HCT116 (cell line): ENCODE data around the gene CDK19. TPM values are rescaled to one million over a fixed set of nuclear protein-coding genes. Genes with fewer than 3 reads are reported as not detected.

ENCODE experiments used
- ATAC-seq: fragments of 200-7000 bp; cut with Tn5 transposase; 2 replicates; pipeline ENCODE4 v1.9.1; 2020; ENCODE audit warnings: mild to moderate bottlenecking, moderate library complexity
- BruUV-seq: library from RNA; stranded (reverse); fragments of 400-500 nt; replicated peaks from 2 replicates; lab custom pipeline; 2021; lab: Mats Ljungman, UMichigan
- CTCF ChIA-PET: fragments of 300-600 bp; sonication (Branson Sonifier 250); formaldehyde crosslinking; loops from one replicate; lab custom pipeline; 2021; ENCODE audit warnings: antibody characterized with exemption; lab: Charles Lee
- POLR2A ChIA-PET: fragments of 300-600, 350-600 bp; sonication (Branson Sonifier 250); formaldehyde crosslinking; loops from one replicate; lab custom pipeline; 2021; ENCODE audit warnings: antibody characterized with exemption; lab: Charles Lee
- RAD21 ChIA-PET, 2 experiments: fragments of 300-600 bp; sonication (Branson Sonifier 250); formaldehyde crosslinking; loops; one replicate each; lab custom pipeline; 2023; ENCODE audit warnings: low total read pairs in 2 of 2; ENCODE audit not compliant: uncharacterized antibody in 2 of 2, unreplicated experiment in 2 of 2, low non-redundant PET in 1 of 2; lab: Charles Lee
- DNase-seq: peaks from one replicate; pipeline ENCODE4 v3.0.0-alpha.2; 2010; ENCODE audit warnings: low read depth, low spot score
- H2AFZ ChIP-seq: fragments of 200-600 bp; shearing (Covaris generic), sonication (generic); 2 replicates; pipeline ENCODE4 v1.6.1; 2017; ENCODE audit warnings: low read depth, mixed run types, mixed read lengths, antibody characterized with exemption, low read length; ENCODE audit not compliant: poor library complexity, severe bottlenecking
- H3K27ac ChIP-seq: 2 replicates; pipeline ENCODE4 v1.5.1; 2012; ENCODE audit warnings: low read depth, low read length
- H3K27me3 ChIP-seq: fragments of 200-600 bp; sonication (generic); 2 replicates; pipeline ENCODE4 v1.6.1; 2016; ENCODE audit warnings: mixed run types, low read length, mixed read lengths; ENCODE audit not compliant: insufficient read depth
- H3K36me3 ChIP-seq, 2 experiments: fragments of 200-500 bp in 1 of 2; fragments of 200-600 bp in 1 of 2; sonication (Bioruptor generic) in 1 of 2; sonication (generic) in 1 of 2; 2 replicates each; pipeline versions ENCODE4 v1.5.1 to v1.6.1; 2014 to 2016; ENCODE audit warnings: low read length in 2 of 2, inconsistent platforms in 1 of 2, mixed read lengths in 1 of 2, mixed run types in 1 of 2; ENCODE audit not compliant: insufficient read depth in 2 of 2, control insufficient read depth in 1 of 2
- H3K4me1 ChIP-seq, 2 experiments: fragments of 200-600 bp in 1 of 2; sonication (generic) in 1 of 2; 2 replicates each; pipeline versions ENCODE4 v1.5.1 to v1.6.1; 2012 to 2017; ENCODE audit warnings: low read length in 2 of 2, inconsistent platforms in 1 of 2, mild to moderate bottlenecking in 1 of 2, mixed read lengths in 1 of 2, mixed run types in 1 of 2, moderate library complexity in 1 of 2; ENCODE audit not compliant: insufficient read depth in 2 of 2, control insufficient read depth in 1 of 2
- H3K4me2 ChIP-seq: fragments of 200-600 bp; sonication (generic); 2 replicates; pipeline ENCODE4 v1.6.1; 2017; ENCODE audit warnings: mixed run types, low read length, mixed read lengths
- H3K4me3 ChIP-seq, 2 experiments: fragments of 200-600 bp in 1 of 2; sonication (generic) in 1 of 2; replicated peaks in 1 of 2; 2 replicates each; pipeline ENCODE4 v1.5.1; 2011 to 2016; ENCODE audit warnings: low read length in 2 of 2, control low read depth in 1 of 2, low read depth in 1 of 2, mild to moderate bottlenecking in 1 of 2, mixed read lengths in 1 of 2, mixed run types in 1 of 2
- H3K79me2 ChIP-seq: fragments of 200-600 bp; sonication (generic); 2 replicates; pipeline ENCODE4 v1.6.1; 2017; ENCODE audit warnings: mild to moderate bottlenecking, mixed run types, low read length, moderate library complexity, mixed read lengths; ENCODE audit not compliant: insufficient read depth
- H3K9ac ChIP-seq: fragments of 200-600 bp; sonication (generic); 2 replicates; pipeline ENCODE4 v1.6.1; 2016; ENCODE audit warnings: low read length, mixed read lengths
- H3K9me2 ChIP-seq: fragments of 200-600 bp; sonication (generic), shearing (Covaris generic); 2 replicates; pipeline ENCODE4 v1.6.1; 2017; ENCODE audit warnings: mixed run types, mild to moderate bottlenecking, moderate library complexity; ENCODE audit not compliant: insufficient read depth
- H3K9me3 ChIP-seq, 2 experiments: fragments of 200-500 bp in 1 of 2; fragments of 200-600 bp in 1 of 2; sonication (Bioruptor generic) in 1 of 2; sonication (generic) in 1 of 2; 2 replicates each; pipeline ENCODE4 v1.6.1; 2014 to 2017; ENCODE audit warnings: low read length in 2 of 2, mixed read lengths in 2 of 2, inconsistent platforms in 1 of 2, low read depth in 1 of 2, mild to moderate bottlenecking in 1 of 2, mixed run types in 1 of 2, moderate library complexity in 1 of 2; ENCODE audit not compliant: control insufficient read depth in 1 of 2, insufficient read depth in 1 of 2
- H4K20me1 ChIP-seq: fragments of 200-600 bp; sonication (generic), shearing (Covaris generic); 2 replicates; pipeline ENCODE4 v1.6.1; 2017; ENCODE audit warnings: mixed run types, mild to moderate bottlenecking, moderate library complexity; ENCODE audit not compliant: insufficient read depth
- EZH2phosphoT487 ChIP-seq: fragments of 200-600 bp; IDR thresholded peaks from 2 replicates; pipeline ENCODE4 v1.6.1; 2018; ENCODE audit warnings: antibody characterized with exemption, borderline replicate concordance
- JUND ChIP-seq: IDR thresholded peaks from 2 replicates; pipeline ENCODE4 v1.6.1; 2012
- ZFX ChIP-seq: fragments of 450-650 bp; IDR thresholded peaks from 2 replicates; pipeline ENCODE4 v1.6.1; 2017
- intact Hi-C: fragments of 100-400 bp; cut with micrococcal nuclease; formaldehyde crosslinking; loops from 2 replicates; pipeline ENCODE4 v1.10.0; 2022
- total RNA-seq: library from RNA; stranded (reverse); gene quantifications from one replicate; pipeline ENCODE4 v1.2.1, GENCODE V29; 2021; ENCODE audit not compliant: unreplicated experiment
- TF ChIP-seq, protein P1 (sequence below): IDR thresholded peaks from 2 replicates; pipeline ENCODE4 v1.6.1; 2012; ENCODE audit warnings: low read depth
- TF ChIP-seq, protein P2 (sequence below): IDR thresholded peaks from 2 replicates; pipeline ENCODE4 v1.6.1; 2011; ENCODE audit warnings: mild to moderate bottlenecking, low read length, moderate library complexity; ENCODE audit not compliant: insufficient replicate concordance; ENCODE audit errors: extremely low read depth

CDK19 gene
- total RNA-seq, 1 experiment from 2014 or later, result 20.0 TPM

DNA sequence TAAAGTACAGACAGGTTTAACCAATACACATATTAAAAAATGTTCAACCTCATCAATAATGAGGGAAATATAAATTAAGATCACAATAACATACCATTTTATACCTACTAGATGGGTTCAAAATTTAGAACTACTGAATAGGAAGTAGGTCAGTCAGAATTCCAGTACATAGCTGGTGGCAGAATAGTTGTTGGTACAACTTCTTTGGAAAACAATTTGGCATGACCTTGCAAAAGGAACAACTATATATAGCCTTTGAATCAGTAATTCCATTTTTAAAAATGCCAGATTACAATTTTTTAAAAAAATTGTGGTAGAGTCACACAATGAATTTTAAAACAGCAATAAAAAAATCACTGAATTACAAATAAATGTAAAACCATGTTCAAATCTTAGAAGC, 165.6 kb downstream of the CDK19 start:
- intact Hi-C loops, result no loop called here
- CTCF ChIA-PET, result no interaction called here
- no peaks in the 10 kb centered on the region for H4K20me1 ChIP-seq

More for the DNA sequence above, 165.6 kb downstream of the CDK19 start:
- Histone ChIP-seq H3K27me3 (no peaks in the 10 kb centered on the region), H3K36me3 (no peaks in the 10 kb centered on the region), H3K27ac (no peak overlapping the region), H3K4me3 (no peak overlapping the region), H3K9me2 (no peaks in the 10 kb centered on the region), H3K9ac (no peak overlapping the region), H3K4me1 (no peaks in the 10 kb centered on the region), H3K9me3 (no peaks in the 10 kb centered on the region), H3K4me2 (no peak overlapping the region), H2AFZ (no peak overlapping the region), H3K79me2 (no peaks in the 10 kb centered on the region)
- TF ChIP-seq, protein P1, sequence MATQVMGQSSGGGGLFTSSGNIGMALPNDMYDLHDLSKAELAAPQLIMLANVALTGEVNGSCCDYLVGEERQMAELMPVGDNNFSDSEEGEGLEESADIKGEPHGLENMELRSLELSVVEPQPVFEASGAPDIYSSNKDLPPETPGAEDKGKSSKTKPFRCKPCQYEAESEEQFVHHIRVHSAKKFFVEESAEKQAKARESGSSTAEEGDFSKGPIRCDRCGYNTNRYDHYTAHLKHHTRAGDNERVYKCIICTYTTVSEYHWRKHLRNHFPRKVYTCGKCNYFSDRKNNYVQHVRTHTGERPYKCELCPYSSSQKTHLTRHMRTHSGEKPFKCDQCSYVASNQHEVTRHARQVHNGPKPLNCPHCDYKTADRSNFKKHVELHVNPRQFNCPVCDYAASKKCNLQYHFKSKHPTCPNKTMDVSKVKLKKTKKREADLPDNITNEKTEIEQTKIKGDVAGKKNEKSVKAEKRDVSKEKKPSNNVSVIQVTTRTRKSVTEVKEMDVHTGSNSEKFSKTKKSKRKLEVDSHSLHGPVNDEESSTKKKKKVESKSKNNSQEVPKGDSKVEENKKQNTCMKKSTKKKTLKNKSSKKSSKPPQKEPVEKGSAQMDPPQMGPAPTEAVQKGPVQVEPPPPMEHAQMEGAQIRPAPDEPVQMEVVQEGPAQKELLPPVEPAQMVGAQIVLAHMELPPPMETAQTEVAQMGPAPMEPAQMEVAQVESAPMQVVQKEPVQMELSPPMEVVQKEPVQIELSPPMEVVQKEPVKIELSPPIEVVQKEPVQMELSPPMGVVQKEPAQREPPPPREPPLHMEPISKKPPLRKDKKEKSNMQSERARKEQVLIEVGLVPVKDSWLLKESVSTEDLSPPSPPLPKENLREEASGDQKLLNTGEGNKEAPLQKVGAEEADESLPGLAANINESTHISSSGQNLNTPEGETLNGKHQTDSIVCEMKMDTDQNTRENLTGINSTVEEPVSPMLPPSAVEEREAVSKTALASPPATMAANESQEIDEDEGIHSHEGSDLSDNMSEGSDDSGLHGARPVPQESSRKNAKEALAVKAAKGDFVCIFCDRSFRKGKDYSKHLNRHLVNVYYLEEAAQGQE, result no peak
- TF ChIP-seq JUND (no peak), ZFX (no peak), EZH2phosphoT487 (no peak)
- TF ChIP-seq, protein P2, sequence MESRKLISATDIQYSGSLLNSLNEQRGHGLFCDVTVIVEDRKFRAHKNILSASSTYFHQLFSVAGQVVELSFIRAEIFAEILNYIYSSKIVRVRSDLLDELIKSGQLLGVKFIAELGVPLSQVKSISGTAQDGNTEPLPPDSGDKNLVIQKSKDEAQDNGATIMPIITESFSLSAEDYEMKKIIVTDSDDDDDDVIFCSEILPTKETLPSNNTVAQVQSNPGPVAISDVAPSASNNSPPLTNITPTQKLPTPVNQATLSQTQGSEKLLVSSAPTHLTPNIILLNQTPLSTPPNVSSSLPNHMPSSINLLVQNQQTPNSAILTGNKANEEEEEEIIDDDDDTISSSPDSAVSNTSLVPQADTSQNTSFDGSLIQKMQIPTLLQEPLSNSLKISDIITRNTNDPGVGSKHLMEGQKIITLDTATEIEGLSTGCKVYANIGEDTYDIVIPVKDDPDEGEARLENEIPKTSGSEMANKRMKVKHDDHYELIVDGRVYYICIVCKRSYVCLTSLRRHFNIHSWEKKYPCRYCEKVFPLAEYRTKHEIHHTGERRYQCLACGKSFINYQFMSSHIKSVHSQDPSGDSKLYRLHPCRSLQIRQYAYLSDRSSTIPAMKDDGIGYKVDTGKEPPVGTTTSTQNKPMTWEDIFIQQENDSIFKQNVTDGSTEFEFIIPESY, result no peak
- ChIA-PET POLR2A (no interaction called here), RAD21 (no interaction called here)
- BruUV-seq, result no TSS peak
- no peak for ATAC-seq
- no peak for DNase-seq
